ENCODE results near the gene GCM1.

DNA sequence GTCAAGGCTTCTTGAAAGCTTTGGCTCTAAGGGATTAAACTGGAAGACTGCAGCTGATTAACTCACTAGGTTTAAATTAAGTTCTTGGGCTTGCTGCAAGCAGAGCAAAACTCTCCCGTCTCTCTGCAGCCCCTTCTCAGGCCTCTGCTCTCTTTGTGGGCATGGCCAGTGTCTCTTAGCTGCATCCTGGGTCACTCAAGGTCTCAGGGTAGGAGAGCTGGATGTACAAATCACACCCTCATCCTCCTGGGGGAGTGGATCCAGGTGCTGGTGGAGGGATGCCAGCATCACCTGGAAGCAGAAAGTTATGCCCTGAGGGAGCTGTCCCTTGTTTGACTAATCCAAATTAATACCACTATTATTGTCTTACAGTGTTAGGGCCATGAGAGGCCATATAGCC lies 35.8 kb downstream of the GCM1 start:
- TF ChIP-seq CTCF (IDR thresholded peaks at IDR 0.05; ENCODE audit: poor library complexity) (no peak), EZH2 (IDR thresholded peaks at IDR 0.05; ENCODE audit: borderline replicate concordance) (no peak)
